ENCODE results near the gene EGFL7.

Gene EGFL7

GRCh38 chr9:136690806-136691261 is 28.1 kb downstream of the EGFL7 start:
- Histone ChIP-seq H3K36me3 (ENCODE audit: control insufficient read depth, insufficient read depth, low read length) (no peaks in the 10 kb centered on the region), H3K4me1 (no peaks in the 10 kb centered on the region), H3K9ac (no peak overlapping the region), H3K79me2 (no peaks in the 10 kb centered on the region), H3K4me2 (ENCODE audit: low read length) (peak overlapping the region; percentile 31), H3K4me3 (ENCODE audit: low read depth, low read length) (no peak overlapping the region), H3K9me3 (ENCODE audit: control insufficient read depth, low read length) (no peaks in the 10 kb centered on the region), H3K27ac (peak overlapping the region; percentile 32), H3K27me3 (ENCODE audit: control insufficient read depth, insufficient read depth, low read length) (no peaks in the 10 kb centered on the region), H2AFZ (no peak overlapping the region)
- no peak for TF ChIP-seq CTCF (IDR thresholded peaks at IDR 0.05)

GRCh38 chr9:136691316-136692184 is 28.8 kb downstream of the EGFL7 start:
- Histone ChIP-seq H3K9ac (no peak overlapping the region), H3K36me3 (ENCODE audit: control insufficient read depth, insufficient read depth, low read length) (no peaks in the 10 kb centered on the region), H3K27ac (no peak overlapping the region), H3K79me2 (no peaks in the 10 kb centered on the region), H3K4me2 (ENCODE audit: low read length) (peak overlapping the region; percentile 9), H3K27me3 (ENCODE audit: control insufficient read depth, insufficient read depth, low read length) (no peaks in the 10 kb centered on the region), H3K9me3 (ENCODE audit: control insufficient read depth, low read length) (no peaks in the 10 kb centered on the region), H2AFZ (no peak overlapping the region), H3K4me3 (ENCODE audit: low read depth, low read length) (no peak overlapping the region), H3K4me1 (no peaks in the 10 kb centered on the region)
- no peak for TF ChIP-seq CTCF (IDR thresholded peaks at IDR 0.05)

GRCh38 chr9:136692185-136693134 is 29.7 kb downstream of the EGFL7 start:
- TF ChIP-seq CTCF (IDR thresholded peaks at IDR 0.05) = no peak
- Histone ChIP-seq H2AFZ (no peak overlapping the region), H3K4me1 (no peaks in the 10 kb centered on the region), H3K27ac (no peak overlapping the region), H3K27me3 (ENCODE audit: control insufficient read depth, insufficient read depth, low read length) (no peaks in the 10 kb centered on the region), H3K4me2 (ENCODE audit: low read length) (no peak overlapping the region), H3K9ac (no peak overlapping the region), H3K4me3 (ENCODE audit: low read depth, low read length) (no peak overlapping the region), H3K79me2 (no peaks in the 10 kb centered on the region), H3K9me3 (ENCODE audit: control insufficient read depth, low read length) (no peaks in the 10 kb centered on the region), H3K36me3 (ENCODE audit: control insufficient read depth, insufficient read depth, low read length) (no peaks in the 10 kb centered on the region)

- TF ChIP-seq CTCF (IDR thresholded peaks at IDR 0.05) = no peak
- Histone ChIP-seq H3K79me2 (no peaks in the 10 kb centered on the region), H3K27ac (peak overlapping the region; percentile 2), H3K9me3 (ENCODE audit: control insufficient read depth, low read length) (no peaks in the 10 kb centered on the region), H3K4me3 (ENCODE audit: low read depth, low read length) (no peak overlapping the region), H3K9ac (no peak overlapping the region), H2AFZ (no peak overlapping the region), H3K27me3 (ENCODE audit: control insufficient read depth, insufficient read depth, low read length) (no peaks in the 10 kb centered on the region), H3K36me3 (ENCODE audit: control insufficient read depth, insufficient read depth, low read length) (no peaks in the 10 kb centered on the region), H3K4me2 (ENCODE audit: low read length) (no peak overlapping the region), H3K4me1 (no peaks in the 10 kb centered on the region)
Measured at GRCh38 chr9:136693135-136693489, 30.4 kb downstream of the EGFL7 start.
